NCI-H460 (cell line): ENCODE measurements around the gene JARID2. TPM values are rescaled to one million over a fixed set of nuclear protein-coding genes. Genes with fewer than 3 reads are reported as not detected.

Source experiments
- DNase-seq: peaks from one replicate; pipeline ENCODE4 v3.0.0-alpha.2; 2016; ENCODE audit warnings: low read depth; ENCODE audit errors: extremely low read depth
- total RNA-seq: library from RNA; depleted of rRNA; stranded (reverse); fragments of >200 nt; shearing (Covaris generic); gene quantifications from 2 replicates; pipeline ENCODE4 v1.2.3, GENCODE V29; 2014

The JARID2 gene
- total RNA-seq, 1 experiment from 2014 or later = 3.5 TPM

DNA sequence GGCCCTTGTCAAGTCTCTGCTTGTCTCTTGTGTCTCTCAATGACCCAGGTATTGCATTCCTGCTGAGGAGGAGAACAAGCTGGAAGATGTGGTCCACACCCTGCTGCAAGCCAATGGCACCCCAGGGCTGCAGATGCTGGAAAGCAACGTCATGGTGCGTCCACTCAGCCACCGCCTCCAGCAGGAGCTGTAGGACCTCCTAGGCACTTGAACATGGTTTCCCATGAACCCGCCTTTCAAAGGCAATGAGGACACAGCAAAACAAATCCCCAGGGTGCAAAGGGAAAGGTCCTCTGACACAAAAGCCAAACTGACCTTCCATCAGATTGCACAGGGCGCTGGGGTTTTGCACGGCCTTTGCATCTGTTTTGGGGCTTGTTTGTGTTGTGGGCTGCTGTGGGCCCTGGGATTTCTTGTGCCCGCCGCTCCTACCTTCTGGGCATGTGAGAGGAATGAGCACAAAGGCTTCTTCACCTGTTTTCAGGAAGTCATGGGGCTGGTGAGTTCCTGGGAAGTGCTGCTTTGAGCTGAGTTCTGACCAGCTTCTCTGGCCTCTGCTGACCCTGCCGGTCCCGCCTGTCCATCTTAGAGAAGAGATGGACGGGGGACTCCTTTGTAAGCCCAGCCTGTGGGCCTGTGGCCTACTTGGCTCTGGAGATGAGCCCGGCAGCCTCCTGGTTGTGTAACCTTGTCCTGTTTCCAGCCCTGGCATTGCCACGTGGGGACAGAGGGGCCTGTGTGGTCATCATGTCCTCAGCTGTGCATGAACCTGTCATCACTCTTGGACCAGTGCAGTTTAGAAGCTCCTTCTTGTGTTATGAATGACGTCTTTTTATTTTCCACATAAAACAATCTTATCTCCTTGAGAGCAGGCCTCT, 265.6 kb downstream of the JARID2 start:
- no peak for DNase-seq

DNA sequence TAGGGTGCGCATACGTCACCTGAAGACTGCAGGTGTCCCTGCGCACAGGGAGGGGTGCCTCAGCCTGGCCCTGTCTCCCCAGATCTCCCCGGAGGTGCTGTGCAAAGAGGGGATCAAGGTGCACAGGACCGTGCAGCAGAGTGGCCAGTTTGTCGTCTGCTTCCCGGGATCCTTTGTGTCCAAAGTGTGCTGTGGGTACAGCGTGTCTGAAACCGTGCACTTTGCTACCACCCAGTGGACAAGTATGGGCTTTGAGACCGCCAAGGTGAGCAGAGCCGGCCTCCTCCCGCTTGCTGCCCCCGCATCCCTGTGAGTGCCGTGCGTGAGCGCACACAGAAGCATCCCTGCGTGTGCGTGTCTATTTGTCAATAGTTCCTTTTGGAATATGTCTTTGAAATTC, 266.3 kb downstream of the JARID2 start:
- DNase-seq = no peak

DNA sequence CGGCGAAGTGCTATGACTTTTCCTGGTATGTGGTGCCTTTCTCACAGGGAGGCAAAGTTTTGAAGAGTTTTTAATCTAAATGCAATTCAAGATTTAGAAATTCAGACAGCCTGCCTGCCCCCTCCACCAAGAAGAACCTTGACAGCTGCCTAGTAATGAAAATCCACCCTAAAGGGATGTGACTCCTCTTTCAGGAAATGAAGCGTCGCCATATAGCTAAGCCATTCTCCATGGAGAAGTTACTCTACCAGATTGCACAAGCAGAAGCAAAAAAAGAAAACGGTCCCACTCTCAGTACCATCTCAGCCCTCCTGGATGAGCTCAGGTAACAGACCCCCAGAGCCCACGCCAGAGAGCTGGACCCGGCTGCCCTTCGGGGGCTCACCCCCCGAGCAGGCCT, 266.9 kb downstream of the JARID2 start:
- no peak for DNase-seq

DNA sequence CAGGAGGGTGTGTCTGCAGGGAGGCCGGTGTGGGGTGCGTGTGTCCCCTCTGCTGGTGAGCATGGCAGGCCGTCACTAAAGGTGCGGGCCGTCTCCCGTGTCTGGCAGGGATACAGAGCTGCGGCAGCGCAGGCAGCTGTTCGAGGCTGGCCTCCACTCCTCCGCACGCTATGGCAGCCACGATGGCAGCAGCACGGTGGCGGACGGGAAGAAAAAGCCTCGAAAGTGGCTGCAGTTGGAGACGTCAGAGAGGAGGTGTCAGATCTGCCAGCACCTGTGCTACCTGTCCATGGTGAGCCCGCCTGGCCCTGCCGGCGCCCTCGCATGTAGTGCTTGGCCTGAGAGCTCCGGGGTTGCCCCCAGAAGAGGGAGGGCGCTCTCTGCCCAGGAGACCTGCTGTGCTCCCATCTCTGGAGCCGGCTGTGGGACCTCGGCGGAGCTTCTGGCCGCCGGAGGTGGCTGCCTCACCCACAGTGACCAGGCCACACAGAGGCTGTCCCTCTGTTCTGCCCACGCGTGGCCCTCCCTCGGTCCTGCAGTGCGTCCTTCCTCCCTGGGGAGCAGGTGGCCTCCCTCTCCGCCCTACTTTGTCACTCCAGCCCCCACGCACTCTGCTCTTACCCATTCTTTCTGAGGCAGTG, 267.4 kb downstream of the JARID2 start:
- no peak for DNase-seq

DNA sequence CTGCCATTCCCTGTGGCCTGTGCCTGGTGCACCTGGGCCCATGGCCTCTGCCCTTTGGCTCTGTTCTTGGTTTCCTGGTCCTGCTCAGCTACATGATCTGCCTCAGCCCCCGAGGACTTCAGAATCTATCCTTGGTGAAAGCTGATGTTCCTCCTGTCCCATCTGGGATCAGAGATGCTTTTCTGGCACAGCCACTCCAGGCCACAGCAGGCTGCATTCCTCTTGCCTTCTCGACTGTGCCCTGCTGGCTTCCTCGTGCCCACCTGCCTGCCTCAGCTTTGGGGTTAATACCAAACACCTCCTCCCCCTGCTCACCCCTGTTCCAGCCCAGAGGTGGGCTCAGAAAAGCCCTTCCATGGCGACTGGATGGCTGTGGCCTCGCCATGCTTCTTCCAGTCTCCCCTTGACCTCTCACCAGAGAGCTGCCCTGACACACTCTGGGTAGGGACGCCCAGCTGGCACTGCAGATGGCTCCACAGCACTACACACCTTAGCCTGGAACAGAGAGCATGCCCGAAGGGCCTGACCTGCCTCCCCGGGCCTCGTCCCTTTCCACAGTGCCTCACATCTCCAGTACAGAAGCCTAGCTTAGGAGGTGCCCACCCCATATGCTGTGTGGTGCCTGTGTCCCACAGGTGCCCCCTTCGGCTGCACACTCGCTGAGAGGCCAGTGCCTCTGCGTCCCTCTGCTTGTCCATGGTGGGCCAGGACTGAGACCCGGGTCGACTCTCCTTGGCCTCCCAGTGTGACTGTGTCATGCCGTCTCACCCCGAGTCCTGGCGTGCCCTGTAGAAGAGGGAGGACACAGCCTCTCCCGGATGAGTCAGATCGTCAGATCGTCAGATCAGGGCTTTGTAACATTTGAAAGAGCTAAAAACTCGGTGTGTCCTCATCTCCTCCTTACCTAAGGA, 268.2 kb downstream of the JARID2 start:
- DNase-seq = no peak

DNA sequence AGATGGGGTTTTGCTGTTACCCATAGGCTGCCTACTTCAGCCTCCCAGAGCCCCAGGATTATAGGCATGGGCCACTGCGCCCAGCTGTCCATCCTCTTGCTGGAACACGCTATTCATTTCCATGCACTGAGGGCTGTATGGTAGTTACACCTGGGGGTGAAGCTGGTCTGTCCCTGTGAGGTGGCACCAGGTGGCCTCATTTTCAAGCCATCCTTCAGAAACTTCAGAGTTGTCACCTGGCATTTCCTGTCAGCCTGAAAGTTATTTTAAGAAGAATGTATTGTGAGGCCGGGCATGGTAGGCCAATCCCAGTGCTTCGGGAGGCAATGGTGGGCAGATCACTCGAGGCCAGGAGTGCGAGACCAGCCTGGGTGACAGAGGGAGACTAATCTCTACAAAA, 269.4 kb downstream of the JARID2 start:
- no peak for DNase-seq

DNA sequence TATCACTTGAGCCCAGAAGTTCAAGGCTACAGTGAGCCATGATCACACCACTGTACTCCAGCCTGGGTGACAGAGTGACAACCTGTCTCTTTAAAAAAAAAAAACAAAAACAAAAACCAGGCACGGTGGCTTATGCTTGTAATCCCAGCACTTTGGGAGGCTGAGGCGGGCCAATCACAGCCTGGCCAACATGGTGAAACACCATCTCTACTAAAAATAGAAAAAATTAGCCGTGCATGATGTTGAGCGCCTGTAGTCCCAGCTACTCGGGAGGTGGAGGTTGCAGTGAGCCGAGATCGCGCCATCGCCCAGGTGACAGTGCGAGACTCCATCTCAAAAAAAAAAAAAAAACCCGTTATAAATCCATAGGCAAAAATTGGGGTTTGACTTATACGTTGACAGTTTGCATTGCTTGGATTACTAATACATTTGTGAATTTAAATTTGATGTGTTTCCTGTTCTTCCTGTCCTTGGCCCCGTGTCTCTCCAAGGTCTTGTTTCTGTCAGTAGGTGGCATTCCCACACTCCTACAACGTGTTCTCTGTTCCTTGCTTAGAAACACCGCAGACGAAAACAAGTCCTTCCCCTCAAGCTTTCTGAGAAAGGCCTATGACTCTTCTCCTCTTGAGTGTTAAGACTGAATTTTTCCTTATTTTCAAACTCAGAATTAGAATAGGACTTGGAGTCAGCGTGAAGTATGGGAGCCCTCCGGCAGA, 269.9 kb downstream of the JARID2 start:
- no peak for DNase-seq

DNA sequence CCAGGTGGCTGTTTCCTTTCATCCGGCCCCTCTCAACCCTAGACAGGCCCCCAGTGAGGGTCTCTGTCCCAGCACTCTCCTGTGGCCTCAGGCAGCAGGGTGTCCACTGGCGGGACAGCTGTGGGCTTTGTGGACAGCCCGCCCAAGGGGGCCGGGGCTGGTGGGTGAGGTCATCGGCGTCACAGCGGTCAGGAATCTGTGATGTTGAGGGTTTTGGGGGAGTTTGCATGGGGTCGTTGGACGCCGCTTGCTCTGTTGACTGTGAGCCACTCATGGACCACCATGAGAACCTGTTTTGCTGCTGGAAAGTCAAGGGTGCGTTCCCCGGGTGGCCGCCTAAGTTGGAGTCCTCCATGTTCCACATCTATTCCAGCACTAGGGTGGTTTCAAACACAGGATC, 270.5 kb downstream of the JARID2 start:
- DNase-seq = no peak

DNA sequence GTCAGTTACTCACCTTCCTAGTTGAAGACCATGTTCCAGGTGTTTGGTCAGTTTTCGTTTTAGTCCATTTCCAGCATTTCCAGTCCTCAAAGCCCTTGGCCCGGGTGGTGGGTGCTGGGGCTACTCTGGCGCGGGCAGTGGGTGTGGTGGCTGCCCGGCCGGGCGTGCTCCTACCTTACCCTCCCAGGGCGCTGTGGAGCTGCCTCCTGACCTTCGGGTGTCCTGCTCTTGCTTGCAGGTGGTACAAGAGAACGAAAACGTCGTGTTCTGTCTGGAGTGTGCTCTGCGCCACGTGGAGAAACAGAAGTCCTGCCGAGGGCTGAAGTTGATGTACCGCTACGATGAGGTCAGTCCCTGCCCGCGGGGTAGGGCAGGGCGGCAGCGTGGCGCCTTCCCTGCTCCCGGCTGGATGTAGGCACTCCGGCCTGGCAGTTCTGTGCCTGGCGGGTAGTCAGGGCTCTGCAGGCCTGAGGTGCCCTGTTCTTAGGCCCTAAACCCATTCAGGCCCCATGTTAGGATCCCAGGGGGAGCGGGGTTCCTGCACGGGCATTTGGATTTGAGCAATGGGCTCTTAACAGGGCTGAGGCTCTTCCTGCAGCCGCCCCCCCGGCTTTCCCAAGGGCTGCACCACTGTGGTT, 271.2 kb downstream of the JARID2 start:
- DNase-seq = no peak

DNA sequence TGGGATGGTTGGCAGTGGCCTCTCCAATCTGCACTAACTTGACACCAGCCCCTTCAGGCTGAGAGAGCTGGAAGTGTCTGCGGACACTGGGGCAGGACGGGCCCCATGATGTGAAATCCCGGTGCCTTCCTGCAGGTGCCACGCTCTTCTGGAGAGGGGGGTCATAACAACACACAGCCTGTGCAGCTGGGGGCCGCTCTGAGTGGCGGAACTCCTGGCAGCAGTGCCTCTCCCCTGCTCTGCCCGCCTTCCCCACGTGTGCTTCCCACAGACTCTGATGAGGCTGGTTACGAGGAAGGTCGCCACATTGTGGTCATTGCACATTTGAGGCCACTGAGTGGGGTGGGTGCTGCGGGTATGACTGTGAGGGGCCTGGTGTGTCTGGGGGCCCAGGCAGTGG, 271.7 kb downstream of the JARID2 start:
- DNase-seq = no peak

DNA sequence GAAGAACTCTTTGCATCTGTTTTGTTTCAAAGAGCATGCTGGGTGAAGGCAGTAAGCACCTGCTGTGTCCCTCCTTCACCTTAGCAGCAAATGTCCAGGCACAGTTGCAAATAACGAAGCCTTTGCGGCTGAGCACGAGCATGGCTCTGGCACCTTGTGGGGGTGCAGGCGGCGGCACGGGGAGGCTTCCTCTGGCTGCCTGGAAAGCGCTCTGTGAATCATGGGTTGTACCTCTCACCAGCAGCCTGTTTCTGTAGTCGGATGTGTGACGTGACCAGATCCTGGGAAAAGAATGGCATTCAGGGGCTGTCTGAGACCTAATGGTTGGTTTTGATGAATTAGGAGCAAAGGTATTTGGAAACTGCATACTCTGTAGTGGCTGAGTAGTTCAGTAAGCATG, 272.2 kb downstream of the JARID2 start:
- no peak for DNase-seq

DNA sequence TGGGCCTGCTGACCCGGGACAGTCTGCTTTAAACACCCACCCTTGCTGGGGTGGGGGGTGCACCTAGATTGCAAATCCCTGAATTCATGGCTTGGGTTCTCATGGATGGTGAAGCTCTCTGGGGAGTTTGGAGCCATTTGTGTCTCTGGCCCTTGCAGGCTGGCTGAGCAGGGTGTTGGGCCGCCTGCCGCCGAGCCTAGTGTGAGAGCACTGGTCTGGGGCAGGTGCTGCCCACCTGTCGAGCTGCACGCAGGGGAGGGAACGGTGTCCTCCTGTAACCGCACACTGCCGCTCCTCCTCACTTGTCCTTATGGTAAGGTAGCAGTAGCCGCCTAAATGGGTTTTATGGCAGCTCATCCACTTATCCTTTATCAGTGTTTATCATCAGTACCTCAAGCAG, 273.0 kb downstream of the JARID2 start:
- DNase-seq = no peak

DNA sequence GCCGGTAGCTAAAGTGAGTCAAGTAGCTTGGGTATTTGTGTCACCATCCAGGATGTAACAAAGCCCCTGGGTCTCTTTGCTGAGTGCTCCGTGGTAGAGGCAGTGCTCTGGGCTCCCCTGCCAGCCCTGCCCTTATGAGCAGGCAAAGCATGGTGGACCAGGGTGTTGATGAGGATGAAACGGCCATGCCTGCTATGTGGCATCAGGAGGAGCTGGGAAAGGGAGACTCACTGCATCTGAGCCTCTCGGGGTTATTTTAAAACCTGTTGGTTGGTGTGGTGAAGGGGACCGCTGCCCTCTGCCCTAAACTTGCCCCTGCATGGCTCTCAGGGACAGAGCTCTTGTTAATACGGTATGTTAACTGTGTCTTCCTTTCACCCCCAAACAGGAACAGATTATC, 273.8 kb downstream of the JARID2 start:
- DNase-seq = no peak

DNA sequence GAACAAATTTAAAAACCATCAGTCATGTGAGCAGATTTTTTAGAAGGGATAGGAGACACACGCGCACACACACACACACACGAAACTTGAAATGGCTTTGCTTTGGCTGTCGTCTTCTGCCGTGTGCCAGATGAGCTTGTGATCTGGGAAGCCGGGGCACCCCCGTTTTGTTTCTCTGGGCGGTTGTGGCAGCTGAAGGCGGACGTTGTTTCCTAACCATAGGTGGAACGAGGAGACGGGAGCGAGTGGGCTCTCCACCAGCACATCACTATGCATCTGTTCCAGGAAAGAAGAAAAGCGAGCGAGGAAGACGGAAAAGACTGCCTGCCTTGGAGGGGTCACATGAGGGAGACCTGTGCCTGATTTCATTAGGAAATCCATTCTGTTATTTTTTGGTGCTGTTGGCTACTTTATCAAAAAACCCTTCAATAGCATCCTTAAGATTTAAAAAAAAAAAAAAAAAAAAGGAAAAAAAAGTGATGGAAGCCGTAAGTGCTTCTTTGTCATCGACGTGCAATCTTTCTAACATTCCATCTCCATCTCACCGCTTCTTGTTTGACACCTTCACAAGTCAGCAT, 274.8 kb downstream of the JARID2 start:
- no peak for DNase-seq

DNA sequence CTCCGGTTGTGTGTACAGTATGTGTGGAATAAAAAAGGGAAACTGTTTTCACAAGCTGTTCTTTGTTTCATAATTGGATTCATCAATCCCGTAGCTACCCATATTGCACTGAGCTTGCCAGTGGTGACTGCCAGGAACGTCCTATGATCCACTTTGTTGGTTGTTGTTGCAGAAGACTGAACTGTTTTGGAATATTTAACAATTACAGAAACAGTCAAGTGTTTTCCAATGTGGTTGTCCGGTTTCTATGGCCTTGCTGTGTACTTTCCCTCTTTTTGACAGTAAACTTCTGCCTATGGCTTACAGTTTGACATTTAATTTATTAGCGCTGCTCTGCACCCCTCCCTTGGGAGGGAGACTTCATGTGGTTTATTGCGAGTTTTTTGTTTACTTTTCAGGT, 275.7 kb downstream of the JARID2 start:
- DNase-seq = no peak

DNA sequence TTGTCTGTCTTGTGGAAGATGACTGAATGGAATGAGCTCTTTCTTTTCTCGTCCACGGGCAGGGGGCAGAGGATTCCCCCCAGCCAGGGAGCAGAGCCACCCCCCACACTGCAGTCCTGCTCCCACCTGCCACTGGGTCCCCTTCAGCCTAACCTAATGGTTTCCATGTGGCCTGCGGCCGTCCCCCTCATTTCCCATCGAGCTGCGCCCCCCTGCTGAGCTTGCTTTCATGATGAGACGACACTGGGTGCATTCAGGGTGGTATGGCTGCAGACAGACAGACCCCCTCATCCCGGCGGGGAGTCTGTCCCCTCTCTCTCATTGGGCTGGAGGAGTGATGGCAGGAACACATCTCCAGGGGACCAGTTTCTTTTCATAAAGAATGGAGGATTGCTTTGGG, 276.2 kb downstream of the JARID2 start:
- no peak for DNase-seq

DNA sequence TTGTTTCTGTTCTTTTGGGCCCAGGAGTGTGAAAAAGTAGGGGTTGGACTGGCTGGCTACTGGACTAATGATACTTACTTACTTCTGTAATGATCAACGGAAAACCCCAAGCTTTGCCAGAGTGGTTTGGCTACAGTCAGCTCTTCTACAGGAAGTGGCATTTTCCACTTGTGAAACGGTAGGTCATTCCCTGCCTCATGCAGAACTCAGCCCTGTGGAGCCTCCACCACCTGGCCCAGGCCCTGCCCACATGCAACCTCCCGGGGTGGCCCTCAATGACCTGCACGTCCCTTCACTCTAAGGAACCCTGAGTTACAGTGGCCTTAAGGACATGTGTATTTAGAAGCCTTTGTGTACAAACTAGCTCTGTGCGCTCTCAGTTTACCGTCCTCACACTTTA, 276.6 kb downstream of the JARID2 start:
- DNase-seq = no peak

DNA sequence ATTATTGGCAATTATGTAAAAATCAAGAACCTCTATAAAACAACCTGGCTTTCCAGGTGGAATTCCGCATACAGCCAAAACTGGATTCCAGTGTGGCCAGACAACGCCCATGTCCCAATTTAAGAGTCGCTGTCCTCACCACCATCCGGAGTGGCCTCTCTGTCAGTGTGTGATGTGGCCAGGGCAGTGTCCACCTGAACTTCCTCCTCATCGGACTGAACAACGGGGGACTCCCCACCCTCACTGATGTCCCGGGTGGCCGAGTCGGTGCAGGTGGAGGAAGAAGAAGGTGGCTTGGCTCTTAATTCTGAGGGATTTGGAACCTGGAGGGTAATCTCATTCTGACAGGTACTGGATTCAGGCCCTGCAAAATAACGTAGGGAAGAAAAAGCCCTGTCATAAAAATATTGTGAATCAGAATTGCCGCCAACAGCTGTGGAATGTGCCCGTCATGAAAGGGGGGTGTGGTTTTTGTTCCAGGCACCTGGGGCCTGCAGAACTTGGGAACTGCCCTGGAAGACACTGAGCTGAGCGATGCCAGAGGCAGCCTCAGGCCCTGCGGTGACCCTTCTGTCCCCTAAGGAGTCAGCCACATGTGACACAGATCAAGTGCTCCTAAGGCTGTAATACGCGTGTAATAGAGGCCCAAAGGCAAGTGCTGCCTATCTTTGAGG, 277.1 kb downstream of the JARID2 start:
- DNase-seq = no peak
